Gastroesophageal sphincter (tissue), 3 donors: ENCODE results near the gene ABCG8.

Experiments
- CTCF ChIP-seq, 4 experiments: fragments of 200-600 bp in 2 of 4; fragments of 450-650 bp in 2 of 4; sonication (generic) in 1 of 4; IDR thresholded peaks; one replicate each; pipeline ENCODE4 v1.5.1; 2017 to 2019; ENCODE audit warnings: antibody characterized with exemption in 4 of 4, mild to moderate bottlenecking in 2 of 4, moderate library complexity in 2 of 4
- EP300 ChIP-seq: sonication (generic); formaldehyde crosslinking; IDR thresholded peaks from one replicate; pipeline ENCODE4 v1.6.1; 2017; ENCODE audit warnings: antibody characterized with exemption, mild to moderate bottlenecking
- POLR2A ChIP-seq, 2 donors: fragments of 450-650 bp; IDR thresholded peaks; one replicate each; pipeline ENCODE4 v1.6.1; 2017; ENCODE audit warnings: antibody characterized with exemption in 2 of 2, mild to moderate bottlenecking in 2 of 2, moderate library complexity in 1 of 2
- POLR2AphosphoS5 ChIP-seq: sonication (generic); formaldehyde crosslinking; IDR thresholded peaks from one replicate; pipeline ENCODE4 v1.6.1; 2017; ENCODE audit warnings: antibody characterized with exemption

GRCh38 chr2:43812006-43812405 lies 26.8 kb upstream of the ABCG8 start:
- TF ChIP-seq POLR2AphosphoS5, result no peak
- no peak for TF ChIP-seq CTCF (IDR thresholded peaks at IDR 0.05)
- no peak for TF ChIP-seq EP300
- TF ChIP-seq POLR2A (IDR thresholded peaks at IDR 0.05), result no peak
